Osteoblast (primary cell): Measurements from ENCODE around the gene TOLLIP. TPM values are rescaled to one million over a fixed set of nuclear protein-coding genes. Genes with fewer than 3 reads are reported as not detected.
A peak's percentile ranks its signal among the peaks of the same experiment; 100 is the strongest.

Experiments
- DNase-seq: peaks from one replicate; pipeline ENCODE4 v3.0.0; 2011; ENCODE audit warnings: low spot score, mixed read lengths; ENCODE audit not compliant: insufficient read length; ENCODE audit errors: missing footprints
- H2AFZ ChIP-seq: 2 replicates; pipeline ENCODE4 v1.6.0; 2011; ENCODE audit warnings: mild to moderate bottlenecking, low read length
- H3K27ac ChIP-seq: 2 replicates; pipeline ENCODE4 v1.5.1; 2011; ENCODE audit warnings: mild to moderate bottlenecking, low read depth, low read length, moderate library complexity
- H3K27me3 ChIP-seq: 2 replicates; pipeline ENCODE4 v1.6.0; 2012; ENCODE audit warnings: mild to moderate bottlenecking, control low read depth, inconsistent platforms, low read length, moderate library complexity; ENCODE audit not compliant: insufficient read depth
- H3K36me3 ChIP-seq: 2 replicates; pipeline ENCODE4 v1.5.1; 2011; ENCODE audit warnings: mild to moderate bottlenecking, low read length, control low read depth, moderate library complexity; ENCODE audit not compliant: insufficient read depth
- H3K4me1 ChIP-seq: 2 replicates; pipeline ENCODE4 v1.5.1; 2011; ENCODE audit warnings: mild to moderate bottlenecking, low read length, control low read depth, moderate library complexity; ENCODE audit not compliant: insufficient read depth
- H3K4me2 ChIP-seq: 2 replicates; pipeline ENCODE4 v1.6.0; 2011; ENCODE audit warnings: mild to moderate bottlenecking, low read length; ENCODE audit not compliant: insufficient read depth
- H3K4me3 ChIP-seq: fragments of 200-600 bp; sonication (generic); 3 replicates; pipeline ENCODE4 v1.5.1; 2012; ENCODE audit warnings: mild to moderate bottlenecking, low read length, inconsistent platforms; ENCODE audit not compliant: insufficient read depth
- H3K79me2 ChIP-seq: 2 replicates; pipeline ENCODE4 v1.6.0; 2012; ENCODE audit warnings: mild to moderate bottlenecking, low read length, control low read depth, inconsistent platforms; ENCODE audit not compliant: insufficient read depth
- H3K9me3 ChIP-seq: 2 replicates; pipeline ENCODE4 v1.5.1; 2011; ENCODE audit warnings: low read depth, low read length, control low read depth
- H4K20me1 ChIP-seq: 2 replicates; pipeline ENCODE4 v1.6.0; 2012; ENCODE audit warnings: mild to moderate bottlenecking, low read length, control low read depth; ENCODE audit not compliant: insufficient read depth
- CTCF ChIP-seq: IDR thresholded peaks from 2 replicates; pipeline ENCODE4 v1.5.1; 2011; ENCODE audit warnings: mild to moderate bottlenecking, low read depth, low read length, moderate library complexity; ENCODE audit errors: extremely low read depth
- total RNA-seq: library from RNA; depleted of rRNA; stranded (reverse); fragments of >200 nt; gene quantifications from 2 replicates; pipeline ENCODE4 v1.2.3, GENCODE V29; 2012

Gene TOLLIP
- total RNA-seq, 1 donor: 30.8 TPM

- peak overlapping the region; percentile 89 for H3K4me3 ChIP-seq
- H3K4me2 ChIP-seq: peak overlapping the region; percentile 83
- no peak for TF ChIP-seq CTCF
- H2AFZ ChIP-seq: no peak overlapping the region
- peaks cover 64% of the 10 kb centered on the region for H3K79me2 ChIP-seq
- H4K20me1 ChIP-seq: peaks cover 48% of the 10 kb centered on the region
- H3K27ac ChIP-seq: peak overlapping the region; percentile 60
- H3K36me3 ChIP-seq: peaks cover 7% of the 10 kb centered on the region
- no peaks in the 10 kb centered on the region for H3K27me3 ChIP-seq
- peak; percentile 95 for DNase-seq
- H3K9me3 ChIP-seq: no peaks in the 10 kb centered on the region
- peaks cover 16% of the 10 kb centered on the region for H3K4me1 ChIP-seq
These were observed 1.3 kb downstream of the TOLLIP start for GRCh38 chr11:1307998-1308742.

- H2AFZ ChIP-seq: no peak overlapping the region
- no peaks in the 10 kb centered on the region for H3K27me3 ChIP-seq
- peak; percentile 36 for DNase-seq
- TF ChIP-seq CTCF: no peak
- no peak overlapping the region for H3K4me3 ChIP-seq
- H3K9me3 ChIP-seq: no peaks in the 10 kb centered on the region
- H3K4me1 ChIP-seq: peaks cover 16% of the 10 kb centered on the region
- H3K4me2 ChIP-seq: no peak overlapping the region
- H3K36me3 ChIP-seq: peaks cover 7% of the 10 kb centered on the region
- peaks cover 56% of the 10 kb centered on the region for H4K20me1 ChIP-seq
- no peak overlapping the region for H3K27ac ChIP-seq
- peaks cover 72% of the 10 kb centered on the region for H3K79me2 ChIP-seq
These were observed 2.1 kb downstream of the TOLLIP start for GRCh38 chr11:1307163-1307870.

DNA sequence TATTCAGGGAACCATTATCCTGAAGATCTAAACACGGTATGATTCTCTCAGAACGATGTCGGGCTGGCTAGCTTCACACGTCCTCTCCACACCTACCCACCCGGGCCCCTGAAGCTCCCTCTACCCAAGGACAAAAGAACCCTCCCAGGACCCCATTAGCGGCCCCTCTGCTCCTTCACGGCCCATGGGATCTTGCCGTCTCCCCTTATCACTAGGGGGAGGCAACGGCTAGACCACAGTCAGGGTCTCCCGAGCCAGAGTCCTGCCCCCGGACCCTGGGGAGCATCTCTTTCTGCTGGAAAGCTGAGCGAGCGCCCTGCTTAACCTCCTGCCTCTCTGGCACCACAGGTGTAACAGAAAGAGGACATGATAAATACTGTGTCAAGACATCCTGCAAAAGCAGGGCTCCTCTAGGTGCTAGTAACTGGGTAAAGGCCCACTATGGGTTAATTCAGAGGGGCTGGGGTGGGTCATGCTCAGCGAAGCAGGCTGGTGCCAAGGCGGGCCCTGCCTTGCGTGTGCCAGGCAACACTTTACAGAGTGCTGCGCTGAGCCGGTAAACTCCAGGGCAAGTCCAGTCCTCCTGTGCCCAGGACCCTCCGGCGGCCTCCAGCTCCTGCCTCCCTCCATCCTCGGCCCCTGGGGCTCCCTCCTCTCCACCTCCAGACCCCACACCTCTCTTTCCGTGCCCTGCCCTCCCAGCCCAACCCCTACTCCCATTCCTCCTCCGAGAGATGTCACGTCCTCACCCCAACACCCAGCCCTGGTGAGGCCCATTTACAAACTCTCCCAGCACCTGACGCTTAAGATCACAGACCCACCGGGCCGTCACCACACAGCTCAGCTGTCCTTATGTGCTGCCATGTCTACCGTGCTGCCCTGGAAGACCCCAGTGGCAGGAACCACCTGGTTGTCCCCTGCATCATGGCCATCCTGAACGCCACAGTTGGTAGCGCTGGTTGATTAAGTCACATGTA is 3.0 kb downstream of the TOLLIP start:
- no peaks in the 10 kb centered on the region for H3K9me3 ChIP-seq
- peaks cover 81% of the 10 kb centered on the region for H3K79me2 ChIP-seq
- TF ChIP-seq CTCF: no peak
- H3K4me3 ChIP-seq: no peak overlapping the region
- no peak overlapping the region for H3K4me2 ChIP-seq
- no peak overlapping the region for H3K27ac ChIP-seq
- H3K4me1 ChIP-seq: peaks cover 16% of the 10 kb centered on the region
- H4K20me1 ChIP-seq: peaks cover 64% of the 10 kb centered on the region
- no peak overlapping the region for H2AFZ ChIP-seq
- peak; percentile 75 for DNase-seq
- H3K27me3 ChIP-seq: no peaks in the 10 kb centered on the region
- H3K36me3 ChIP-seq: peaks cover 7% of the 10 kb centered on the region
